Tibial artery (tissue), 4 donors: ENCODE measurements around the gene KCTD14.
"Not testable (repeated sequence)": the region's sequence is repeated elsewhere in the genome, so short reads cannot be mapped to it uniquely, and the experiment has no call there.

Source experiments
- DNase-seq, 2 donors: peaks; one replicate each; pipeline ENCODE4 v3.0.0-alpha.2; 2019
- H3K27ac ChIP-seq, 2 donors: fragments of 200-600 bp; sonication (generic) in 1 of 2; 1 replicate in 1 of 2; 2 replicates in 1 of 2; pipeline ENCODE4 v1.5.1; 2018 to 2019; ENCODE audit warnings: mild to moderate bottlenecking in 1 of 2
- H3K27me3 ChIP-seq, 2 donors: fragments of 200-600 bp; sonication (generic) in 1 of 2; one replicate each; pipeline versions ENCODE4 v1.5.1 to v1.6.0; 2016 to 2019
- H3K36me3 ChIP-seq, 3 donors: fragments of 200-600 bp; sonication (generic) in 2 of 3; one replicate each; pipeline ENCODE4 v1.5.1; 2016 to 2019; ENCODE audit warnings: mild to moderate bottlenecking in 2 of 3
- H3K4me1 ChIP-seq, 4 donors: fragments of 200-600 bp; sonication (generic) in 2 of 4; 1 replicate in 3 of 4; 2 replicates in 1 of 4; pipeline ENCODE4 v1.5.1; 2016 to 2019
- H3K4me3 ChIP-seq, 2 donors: fragments of 200-600 bp; sonication (generic) in 1 of 2; 1 replicate in 1 of 2; 2 replicates in 1 of 2; pipeline ENCODE4 v1.5.1; 2018 to 2019; ENCODE audit warnings: mild to moderate bottlenecking in 2 of 2
- H3K9me3 ChIP-seq, 3 donors: fragments of 200-600 bp; sonication (generic) in 1 of 3; one replicate each; pipeline ENCODE4 v1.5.1; 2016 to 2019
- CTCF ChIP-seq, 2 experiments: fragments of 200-600 bp in 1 of 2; fragments of 450-650 bp in 1 of 2; IDR thresholded peaks; one replicate each; pipeline ENCODE4 v1.5.1; 2017 to 2019; ENCODE audit warnings: antibody characterized with exemption in 2 of 2, mild to moderate bottlenecking in 1 of 2, moderate library complexity in 1 of 2
- intact Hi-C: fragments of 100-400 bp; cut with DNase I; formaldehyde crosslinking; loops from one replicate; pipeline ENCODE4 v1.15.0; 2023; ENCODE audit warnings: low total_unique reads

Gene KCTD14

GRCh38 chr11:77994434-77995362 is 28.4 kb downstream of the KCTD14 start, which contains the start of gene INTS4:
Gene INTS4, minus strand, starts transcription at chr11:77994668. Its CDS starts 25 bp downstream, at chr11:77994643.
- intact Hi-C loops = no loop called here
- peaks cover 0 to 18% (median 13%) of the 10 kb centered on the region in 3 donors for H3K36me3 ChIP-seq
- H3K4me1 ChIP-seq = peaks cover 0 to 23% (median 16%) of the 10 kb centered on the region in 4 donors
- peak in 1 of 2 experiments; percentile 4 for TF ChIP-seq CTCF (IDR thresholded peaks at IDR 0.05)
- H3K27me3 ChIP-seq = no peaks in the 10 kb centered on the region
- peak within 1 kb of the TSS; percentile 74 to 76 for H3K27ac ChIP-seq
- DNase-seq = peak; percentile 99 to 100
- H3K9me3 ChIP-seq = no peaks in the 10 kb centered on the region
- peak within 1 kb of the TSS; percentile 54 to 74 for H3K4me3 ChIP-seq

- Histone ChIP-seq H3K27ac (peak overlapping the region; percentile 63 to 76), H3K9me3 (no peaks in the 10 kb centered on the region), H3K36me3 (peaks cover 6 to 25% (median 19%) of the 10 kb centered on the region in 3 donors), H3K27me3 (no peaks in the 10 kb centered on the region), H3K4me3 (peak overlapping the region; percentile 54 to 74), H3K4me1 (peaks cover 0 to 23% (median 16%) of the 10 kb centered on the region in 4 donors)
- TF ChIP-seq CTCF (IDR thresholded peaks at IDR 0.05) = no peak
- intact Hi-C loops = loop anchor here (2.0 kb wide), 1 partner anchor 51 kb away; no protein-coding TSS in a partner anchor
- DNase-seq = no peak
Observed at GRCh38 chr11:77993902-77994301, 29.2 kb downstream of the KCTD14 start.

- Histone ChIP-seq H3K4me3 (no peak overlapping the region), H3K4me1 (peaks cover 0 to 23% (median 16%) of the 10 kb centered on the region in 4 donors), H3K27ac (no peak overlapping the region), H3K9me3 (no peaks in the 10 kb centered on the region), H3K27me3 (no peaks in the 10 kb centered on the region), H3K36me3 (peaks cover 21 to 41% (median 40%) of the 10 kb centered on the region in 3 donors)
- intact Hi-C loops = no loop called here
- DNase-seq = no peak
- TF ChIP-seq CTCF (IDR thresholded peaks at IDR 0.05) = no peak
Observed at GRCh38 chr11:77990981-77991380, 32.1 kb downstream of the KCTD14 start.

GRCh38 chr11:77986456-77986855 is 36.6 kb downstream of the KCTD14 start:
- H3K4me1 ChIP-seq, H3K9me3 ChIP-seq, H3K27ac ChIP-seq, DNase-seq, intact Hi-C loops, H3K4me3 ChIP-seq, H3K27me3 ChIP-seq: not testable (repeated sequence)
- peaks cover 27 to 55% (median 46%) of the 10 kb centered on the region in 3 donors for H3K36me3 ChIP-seq

GRCh38 chr11:77981346-77981947 is 41.6 kb downstream of the KCTD14 start:
- Histone ChIP-seq H3K4me1 (no peaks in the 10 kb centered on the region), H3K36me3 (peaks cover 29 to 59% (median 46%) of the 10 kb centered on the region in 3 donors), H3K27ac (no peak overlapping the region), H3K27me3 (no peaks in the 10 kb centered on the region), H3K4me3 (no peak overlapping the region), H3K9me3 (no peaks in the 10 kb centered on the region)
- intact Hi-C loops = loop anchor here (5.0 kb wide), 1 partner anchor 364 kb away; no protein-coding TSS in a partner anchor
- TF ChIP-seq CTCF (IDR thresholded peaks at IDR 0.05) = no peak
- DNase-seq = no peak
